Astrocyte of the cerebellum (primary cell): Measurements from ENCODE around the gene EPHA8.

Experiments used
- DNase-seq: peaks from one replicate; pipeline ENCODE4 v3.0.0-alpha.2; 2011; ENCODE audit warnings: low read depth
- H3K4me3 ChIP-seq: 2 replicates; pipeline ENCODE4 v1.5.1; 2011; ENCODE audit warnings: mild to moderate bottlenecking, low read depth, low read length, moderate library complexity
- CTCF ChIP-seq: IDR thresholded peaks from 2 replicates; pipeline ENCODE4 v1.5.1; 2012; ENCODE audit warnings: low read length, low read depth, moderate library complexity, mild to moderate bottlenecking; ENCODE audit errors: missing control alignments
- in situ Hi-C: cut with HindIII; loops from 2 replicates; pipeline ENCODE4 v1.10.0; 2017; ENCODE audit warnings: low sequenced_read_pairs

Gene EPHA8

GRCh38 chr1:22576617-22577016 is 13.3 kb downstream of the EPHA8 start:
- H3K4me3 ChIP-seq, result no peak overlapping the region
- no peak for DNase-seq
- in situ Hi-C loops, result no loop called here
- TF ChIP-seq CTCF, result no peak

GRCh38 chr1:22578732-22579361 is 15.6 kb downstream of the EPHA8 start:
- DNase-seq, result no peak
- in situ Hi-C loops, result no loop called here
- H3K4me3 ChIP-seq, result no peak overlapping the region
- no peak for TF ChIP-seq CTCF

- in situ Hi-C loops, result no loop called here
- H3K4me3 ChIP-seq, result no peak overlapping the region
- TF ChIP-seq CTCF, result no peak
- DNase-seq, result no peak
Measured at GRCh38 chr1:22579541-22580155, 16.4 kb downstream of the EPHA8 start.

- no peak for TF ChIP-seq CTCF
- in situ Hi-C loops, result no loop called here
- no peak for DNase-seq
- no peak overlapping the region for H3K4me3 ChIP-seq
Measured at GRCh38 chr1:22582661-22583635, 19.7 kb downstream of the EPHA8 start.

- TF ChIP-seq CTCF, result no peak
- in situ Hi-C loops, result no loop called here
- no peak for DNase-seq
- H3K4me3 ChIP-seq, result no peak overlapping the region
Measured at GRCh38 chr1:22584001-22584562, 20.8 kb downstream of the EPHA8 start.

- no peak for TF ChIP-seq CTCF
- H3K4me3 ChIP-seq, result no peak overlapping the region
- in situ Hi-C loops, result loop anchor here (5.0 kb wide), 2 partner anchors 47 to 98 kb away; no protein-coding TSS in a partner anchor
- no peak for DNase-seq
Measured at GRCh38 chr1:22584970-22585369, 21.7 kb downstream of the EPHA8 start.
